ENCODE data around the gene KLK13. TPM values are rescaled to one million over a fixed set of nuclear protein-coding genes. Genes with fewer than 3 reads are reported as not detected.

The KLK13 gene
- total and polyA plus RNA-seq, 2 of the 13 experiments (the other 11 are each of a cell fraction or from before 2014, with no cell fraction given): 0.09 TPM; not detected in 1

GRCh38 chr19:51083783-51084182 is 18.9 kb upstream of the KLK13 start:
- peaks cover 3 to 36% of the 10 kb centered on the region in 2 experiments; a peak in 4 of 5 replicates for H3K27me3 ChIP-seq (ENCODE audit: control insufficient read depth in 1 of 2, insufficient read depth in 2 of 2, low read length in 2 of 2)
- H4K20me1 ChIP-seq (ENCODE audit: insufficient read depth, low read length): no peaks in the 10 kb centered on the region
- H3K9ac ChIP-seq (ENCODE audit: insufficient read depth, low read depth, low read length): no peak overlapping the region
- intact Hi-C loops (cut with micrococcal nuclease; ENCODE audit: unreplicated experiment) (no loop called here), in situ Hi-C loops (cut with HindIII; ENCODE audit: extremely low pct_ligation_motif_present, low pct_unique_long_range_greater_than_20kb) (loop anchor here (25.0 kb wide), 1 partner anchor 146 kb away; no protein-coding TSS in a partner anchor)
- DNase-seq (ENCODE audit: low spot score): no peak
- no peak overlapping the region for H3K4me2 ChIP-seq (ENCODE audit: low read depth, low read length)
- no peak overlapping the region for H3K27ac ChIP-seq (ENCODE audit: extremely low read length, insufficient read depth, low read length)
- H3K79me2 ChIP-seq (ENCODE audit: insufficient read depth, low read length): no peaks in the 10 kb centered on the region
- H3K4me3 ChIP-seq (replicated peaks in 1 of 3; ENCODE audit: insufficient read depth in 1 of 3, low read depth in 2 of 3, low read length in 3 of 3): no peak overlapping the region
- POLR2A ChIA-PET: no interaction called here
- no peaks in the 10 kb centered on the region for H3K36me3 ChIP-seq (replicated peaks in 1 of 2; ENCODE audit: control insufficient read depth in 1 of 2, insufficient read depth in 2 of 2, low read length in 2 of 2)
- WGBS (ENCODE audit: low lambda C conversion rate): 10% methylated on average over 14 of the region's 14 CpGs
- H3K4me1 ChIP-seq (ENCODE audit: insufficient read depth, low read length): no peaks in the 10 kb centered on the region
- H2AFZ ChIP-seq (ENCODE audit: low read length): no peak overlapping the region
- CTCF ChIA-PET (ENCODE audit: low intra/inter-chr PET ratio, low total read pairs): no interaction called here
- FAIRE-seq: no peak
- TF ChIP-seq ZNF547 (CRISPR knock-in tag; IDR thresholded peaks at IDR 0.05): no peak
- TF ChIP-seq HOMEZ (CRISPR knock-in tag; IDR thresholded peaks at IDR 0.05; ENCODE audit: low read depth): no peak
- TF ChIP-seq CENPX (CRISPR knock-in tag; IDR thresholded peaks at IDR 0.05): no peak
- no peak for TF ChIP-seq AGO2 (optimal IDR thresholded peaks at IDR 0.05; ENCODE audit: low read depth, low read length)
- no TSS peak for BruUV-seq (replicated peaks)
- ATAC-seq: no peak
- H3K9me3 ChIP-seq (ENCODE audit: low read length): no peaks in the 10 kb centered on the region

- no peaks in the 10 kb centered on the region for H4K20me1 ChIP-seq (ENCODE audit: insufficient read depth, low read length)
- BruUV-seq (replicated peaks): no TSS peak
- no peaks in the 10 kb centered on the region for H3K36me3 ChIP-seq (replicated peaks in 1 of 2; ENCODE audit: control insufficient read depth in 1 of 2, insufficient read depth in 2 of 2, low read length in 2 of 2)
- H3K4me1 ChIP-seq (ENCODE audit: insufficient read depth, low read length): no peaks in the 10 kb centered on the region
- ChIA-PET CTCF (ENCODE audit: low intra/inter-chr PET ratio, low total read pairs) (no interaction called here), POLR2A (no interaction called here)
- H3K9ac ChIP-seq (ENCODE audit: insufficient read depth, low read depth, low read length): no peak overlapping the region
- H3K79me2 ChIP-seq (ENCODE audit: insufficient read depth, low read length): no peaks in the 10 kb centered on the region
- in situ Hi-C loops (cut with HindIII; ENCODE audit: extremely low pct_ligation_motif_present, low pct_unique_long_range_greater_than_20kb) (loop anchor here (25.0 kb wide), 1 partner anchor 146 kb away; no protein-coding TSS in a partner anchor), intact Hi-C loops (cut with micrococcal nuclease; ENCODE audit: unreplicated experiment) (no loop called here)
- H3K27me3 ChIP-seq (ENCODE audit: control insufficient read depth in 1 of 2, insufficient read depth in 2 of 2, low read length in 2 of 2): peaks cover 3 to 36% of the 10 kb centered on the region in 2 experiments; a peak in 4 of 5 replicates
- H2AFZ ChIP-seq (ENCODE audit: low read length): no peak overlapping the region
- H3K4me2 ChIP-seq (ENCODE audit: low read depth, low read length): no peak overlapping the region
- ATAC-seq: no peak
- FAIRE-seq: no peak
- DNase-seq (ENCODE audit: low spot score): no peak
- H3K4me3 ChIP-seq (replicated peaks in 1 of 3; ENCODE audit: insufficient read depth in 1 of 3, low read depth in 2 of 3, low read length in 3 of 3): no peak overlapping the region
- H3K9me3 ChIP-seq (ENCODE audit: low read length): no peaks in the 10 kb centered on the region
- under 1% methylated on average over 4 of the region's 4 CpGs for WGBS (ENCODE audit: low lambda C conversion rate)
- H3K27ac ChIP-seq (ENCODE audit: extremely low read length, insufficient read depth, low read length): no peak overlapping the region
- TF ChIP-seq ZNF513 (CRISPR knock-in tag; conservative IDR thresholded peaks at IDR 0.05): no peak
- no peak for TF ChIP-seq THYN1 (CRISPR knock-in tag; IDR thresholded peaks at IDR 0.05; ENCODE audit: borderline replicate concordance, low read depth)
- no peak for TF ChIP-seq ELF4 (CRISPR knock-in tag; IDR thresholded peaks at IDR 0.05; ENCODE audit: borderline replicate concordance)
- TF ChIP-seq TRIM22 (IDR thresholded peaks at IDR 0.05): no peak
- TF ChIP-seq ZNF10 (CRISPR knock-in tag; IDR thresholded peaks at IDR 0.05; ENCODE audit: borderline replicate concordance, low read depth): no peak
- no peak for TF ChIP-seq ZNF280B (CRISPR knock-in tag; IDR thresholded peaks at IDR 0.05; ENCODE audit: borderline replicate concordance)
- no peak for TF ChIP-seq PHF20 (CRISPR knock-in tag; IDR thresholded peaks at IDR 0.05)
- no peak for TF ChIP-seq ZNF264 (CRISPR knock-in tag; IDR thresholded peaks at IDR 0.05)
- no peak for TF ChIP-seq AGO1 (IDR thresholded peaks at IDR 0.05; ENCODE audit: low read depth, low read length, poor library complexity, severe bottlenecking)
Measured at GRCh38 chr19:51083181-51083580, 18.3 kb upstream of the KLK13 start.
